GM12878 (cell line): ENCODE results near the gene MUC5B. TPM values are rescaled to one million over a fixed set of nuclear protein-coding genes. Genes with fewer than 3 reads are reported as not detected.
"Not testable (repeated sequence)": the region's sequence is repeated elsewhere in the genome, so short reads cannot be mapped to it uniquely, and the experiment has no call there.

ENCODE experiments used
- ATAC-seq: fragments of 200-7000 bp; cut with Tn5 transposase; 3 replicates; pipeline ENCODE4 v1.9.1; 2020; ENCODE audit warnings: mild to moderate bottlenecking, moderate library complexity
- BruUV-seq: library from RNA; stranded (reverse); fragments of 400-500 nt; replicated peaks from 2 replicates; lab custom pipeline; 2021; lab: Mats Ljungman, UMichigan
- CTCF ChIA-PET: fragments of 300-600 bp; sonication (Branson Sonifier 250); formaldehyde crosslinking; extraction: SDS; loops from one replicate; lab custom pipeline; 2021; ENCODE audit warnings: inconsistent platforms; lab: Yijun Ruan, JAX
- POLR2A ChIA-PET: fragments of 350-600 bp; formaldehyde crosslinking; extraction: SDS; loops from one replicate; lab custom pipeline; 2021; ENCODE audit warnings: inconsistent platforms; lab: Charles Lee
- RAD21 ChIA-PET: fragments of 300-600 bp; sonication (Branson Sonifier 250); formaldehyde crosslinking; loops from one replicate; lab custom pipeline; 2023; ENCODE audit warnings: antibody characterized with exemption; ENCODE audit not compliant: unreplicated experiment; lab: Charles Lee
- SMC1A ChIA-PET: fragments of 300-600 bp; sonication (Branson Sonifier 250); formaldehyde crosslinking; loops from one replicate; lab custom pipeline; 2023; ENCODE audit not compliant: unreplicated experiment, uncharacterized antibody; lab: Charles Lee
- DNase-seq: peaks from one replicate; pipeline ENCODE4 v3.0.0-alpha.2; 2011; ENCODE audit warnings: low read depth, low spot score
- FAIRE-seq: peaks from 3 replicates; lab custom pipeline; 2011; peaks lifted over from hg19 to GRCh38; lab: Jason Lieb, UNC
- H2AFZ ChIP-seq: 2 replicates; pipeline ENCODE4 v1.6.0; 2011; ENCODE audit warnings: low read depth, low read length, control low read depth; ENCODE audit not compliant: control insufficient read depth
- H3K27ac ChIP-seq: 2 replicates; pipeline ENCODE4 v1.5.1; 2011; ENCODE audit warnings: control low read depth; ENCODE audit not compliant: control insufficient read depth, insufficient read depth
- H3K27me3 ChIP-seq, 2 experiments: replicated peaks in 1 of 2; 2 replicates each; pipeline versions ENCODE4 v1.6.0 to v1.6.1; 2011; ENCODE audit warnings: low read length in 1 of 2; ENCODE audit not compliant: control insufficient read depth in 2 of 2, insufficient read depth in 2 of 2
- H3K36me3 ChIP-seq, 2 experiments: 2 replicates each; pipeline ENCODE4 v1.5.1; 2011; ENCODE audit warnings: low read length in 1 of 2; ENCODE audit not compliant: control insufficient read depth in 2 of 2, insufficient read depth in 2 of 2
- H3K4me1 ChIP-seq: 2 replicates; pipeline ENCODE4 v1.6.1; 2011; ENCODE audit warnings: mild to moderate bottlenecking, low read length, moderate library complexity, mixed read lengths; ENCODE audit not compliant: control insufficient read depth, insufficient read depth
- H3K4me2 ChIP-seq: 2 replicates; pipeline ENCODE4 v1.6.0; 2011; ENCODE audit warnings: control low read depth; ENCODE audit not compliant: control insufficient read depth, insufficient read depth
- H3K4me3 ChIP-seq: fragments of 200-600 bp; sonication (generic); 2 replicates; pipeline ENCODE4 v1.5.1; 2016
- H3K79me2 ChIP-seq: 2 replicates; pipeline ENCODE4 v1.6.0; 2011; ENCODE audit warnings: low read length; ENCODE audit not compliant: control insufficient read depth, insufficient read depth
- H3K9ac ChIP-seq: 2 replicates; pipeline ENCODE4 v1.8.0; 2011; ENCODE audit warnings: low read length, control low read depth, mixed read lengths; ENCODE audit not compliant: control insufficient read depth, insufficient read depth
- H3K9me3 ChIP-seq: replicated peaks from 3 replicates; pipeline ENCODE4 v1.5.1; 2011; ENCODE audit warnings: mild to moderate bottlenecking, low read length; ENCODE audit not compliant: control insufficient read depth, insufficient read depth
- H4K20me1 ChIP-seq: 2 replicates; pipeline ENCODE4 v1.6.0; 2011; ENCODE audit not compliant: control insufficient read depth, insufficient read depth
- WGBS: methylation state at CpG from one replicate; pipeline ENCODE4 v1.1.6; 2016; ENCODE audit warnings: low lambda C conversion rate; ENCODE audit not compliant: insufficient replicate concordance, insufficient coverage; ENCODE audit errors: missing lambda C conversion rate; 5-methylcytosine and 5-hydroxymethylcytosine counted together
- in situ Hi-C: fragments of 300-500 bp; cut with MboI; formaldehyde crosslinking; loops from 9 replicates; pipeline ENCODE4 v1.14.3; 2018; ENCODE audit warnings: mixed read lengths
- intact Hi-C: fragments of 100-400 bp; cut with micrococcal nuclease; formaldehyde crosslinking; loops from one replicate; pipeline ENCODE4 v1.14.2; 2022; ENCODE audit not compliant: unreplicated experiment
- polyA plus RNA-seq, 11 experiments: library from polyadenylated mRNA; depleted of rRNA in 4 of 11; unstranded in 6 of 11; stranded (reverse) in 5 of 11; fragments of >200 nt; fragmentation: Nextera tagmentation in 4 of 11; fragmentation: Illumina TruSeq in 1 of 11; extraction: Ambion mirVana in 4 of 11; extraction: Trizol in 1 of 11; gene quantifications; 1 replicate in 1 of 11; 2 replicates in 10 of 11; pipeline versions ENCODE4 v1.2.1 to v1.2.3, GENCODE V29; 2011 to 2016; ENCODE audit warnings: inconsistent platforms in 2 of 11, missing spikeins in 2 of 11, low read depth in 1 of 11
- total RNA-seq, 4 experiments: library from RNA; depleted of rRNA in 3 of 4; stranded (reverse); fragments of >200 nt in 3 of 4; fragmentation: Illumina TruSeq in 1 of 4; extraction: Trizol in 1 of 4; gene quantifications; 2 replicates each; pipeline versions ENCODE4 v1.2.1 to v1.2.3, GENCODE V29; 2013 to 2021

MUC5B gene
- total and polyA plus RNA-seq, 10 of the 15 experiments (the other 5 are each of a cell fraction or from before 2014, with no cell fraction given) = 1.5 TPM; not detected in 9

DNA sequence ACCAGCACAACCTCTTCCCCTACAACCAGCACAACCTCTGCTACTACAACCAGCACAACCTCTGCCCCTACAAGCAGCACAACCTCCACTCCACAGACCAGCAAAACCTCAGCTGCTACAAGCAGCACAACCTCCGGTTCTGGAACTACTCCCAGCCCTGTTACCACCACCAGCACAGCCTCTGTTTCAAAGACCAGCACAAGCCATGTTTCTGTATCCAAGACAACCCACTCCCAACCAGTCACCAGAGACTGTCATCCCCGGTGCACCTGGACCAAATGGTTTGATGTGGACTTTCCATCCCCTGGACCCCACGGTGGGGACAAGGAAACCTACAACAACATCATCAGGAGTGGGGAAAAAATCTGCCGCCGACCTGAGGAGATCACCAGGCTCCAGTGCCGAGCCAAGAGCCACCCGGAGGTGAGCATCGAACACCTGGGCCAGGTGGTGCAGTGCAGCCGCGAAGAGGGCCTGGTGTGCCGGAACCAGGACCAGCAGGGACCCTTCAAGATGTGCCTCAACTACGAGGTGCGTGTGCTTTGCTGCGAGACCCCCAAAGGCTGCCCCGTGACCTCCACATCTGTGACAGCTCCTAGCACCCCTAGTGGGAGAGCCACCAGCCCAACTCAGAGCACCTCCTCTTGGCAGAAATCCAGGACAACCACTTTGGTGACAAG is 34.3 kb upstream of the MUC5B start:
- H4K20me1 ChIP-seq, H3K27ac ChIP-seq, H3K79me2 ChIP-seq, CTCF ChIA-PET, BruUV-seq, H3K4me3 ChIP-seq, H3K4me2 ChIP-seq, H2AFZ ChIP-seq, H3K4me1 ChIP-seq, FAIRE-seq, RAD21 ChIA-PET, POLR2A ChIA-PET, SMC1A ChIA-PET, H3K27me3 ChIP-seq, ATAC-seq, H3K9me3 ChIP-seq, H3K36me3 ChIP-seq, intact Hi-C loops, DNase-seq, H3K9ac ChIP-seq, in situ Hi-C loops: not testable (repeated sequence)
- 53% methylated on average over 11 of the region's 15 CpGs for WGBS

DNA sequence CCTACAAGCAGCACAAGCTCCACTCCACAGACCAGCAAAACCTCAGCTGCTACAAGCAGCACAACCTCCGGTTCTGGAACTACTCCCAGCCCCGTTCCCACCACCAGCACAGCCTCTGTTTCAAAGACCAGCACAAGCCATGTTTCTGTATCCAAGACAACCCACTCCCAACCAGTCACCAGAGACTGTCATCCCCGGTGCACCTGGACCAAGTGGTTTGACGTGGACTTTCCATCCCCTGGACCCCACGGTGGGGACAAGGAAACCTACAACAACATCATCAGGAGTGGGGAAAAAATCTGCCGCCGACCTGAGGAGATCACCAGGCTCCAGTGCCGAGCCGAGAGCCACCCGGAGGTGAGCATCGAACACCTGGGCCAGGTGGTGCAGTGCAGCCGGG is 33.0 kb upstream of the MUC5B start:
- H3K4me2 ChIP-seq, H3K9ac ChIP-seq, ATAC-seq, intact Hi-C loops, H3K9me3 ChIP-seq, H3K27me3 ChIP-seq, RAD21 ChIA-PET, H3K4me3 ChIP-seq, H2AFZ ChIP-seq, SMC1A ChIA-PET, H3K27ac ChIP-seq, FAIRE-seq, H3K36me3 ChIP-seq, in situ Hi-C loops, H3K79me2 ChIP-seq, H3K4me1 ChIP-seq, DNase-seq, BruUV-seq, POLR2A ChIA-PET, H4K20me1 ChIP-seq: not testable (repeated sequence)
- WGBS = 11% methylated on average over 7 of the region's 12 CpGs
- CTCF ChIA-PET = interaction anchor here (0.7 kb wide), 1 partner anchor 157 kb away, joined by 3 read pairs; no protein-coding TSS in a partner anchor

DNA sequence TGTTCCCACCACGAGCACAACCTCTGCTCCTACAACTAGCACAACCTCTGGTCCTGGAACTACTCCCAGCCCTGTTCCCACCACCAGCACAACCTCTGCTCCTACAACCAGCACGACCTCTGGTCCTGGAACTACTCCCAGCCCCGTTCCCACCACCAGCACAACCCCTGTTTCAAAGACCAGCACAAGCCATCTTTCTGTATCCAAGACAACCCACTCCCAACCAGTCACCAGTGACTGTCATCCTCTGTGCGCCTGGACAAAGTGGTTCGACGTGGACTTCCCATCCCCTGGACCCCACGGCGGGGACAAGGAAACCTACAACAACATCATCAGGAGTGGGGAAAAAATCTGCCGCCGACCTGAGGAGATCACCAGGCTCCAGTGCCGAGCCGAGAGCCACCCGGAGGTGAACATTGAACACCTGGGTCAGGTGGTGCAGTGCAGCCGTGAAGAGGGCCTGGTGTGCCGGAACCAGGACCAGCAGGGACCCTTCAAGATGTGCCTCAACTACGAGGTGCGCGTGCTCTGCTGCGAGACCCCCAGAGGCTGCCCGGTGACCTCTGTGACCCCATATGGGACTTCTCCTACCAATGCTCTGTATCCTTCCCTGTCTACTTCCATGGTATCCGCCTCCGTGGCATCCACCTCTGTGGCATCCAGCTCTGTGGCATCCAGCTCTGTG is 30.9 kb upstream of the MUC5B start:
- H4K20me1 ChIP-seq, H3K4me3 ChIP-seq, H3K36me3 ChIP-seq, in situ Hi-C loops, intact Hi-C loops, H3K9me3 ChIP-seq, H3K27me3 ChIP-seq, H2AFZ ChIP-seq, DNase-seq, H3K79me2 ChIP-seq, RAD21 ChIA-PET, SMC1A ChIA-PET, POLR2A ChIA-PET, H3K4me2 ChIP-seq, H3K9ac ChIP-seq, FAIRE-seq, ATAC-seq, CTCF ChIA-PET, BruUV-seq, H3K4me1 ChIP-seq, H3K27ac ChIP-seq: not testable (repeated sequence)
- WGBS = 50% methylated on average over 20 of the region's 22 CpGs
